Coronary artery (tissue), 2 donors: ENCODE data around the gene PPP6R3.

Experiments
- DNase-seq: peaks from one replicate; pipeline ENCODE4 v3.0.0-alpha.2; 2017; ENCODE audit warnings: low spot score
- H3K27ac ChIP-seq, 2 donors: fragments of 200-600 bp; sonication (generic); one replicate each; pipeline ENCODE4 v1.5.1; 2016 to 2019
- H3K4me3 ChIP-seq: fragments of 200-600 bp; sonication (generic); 2 replicates; pipeline ENCODE4 v1.5.1; 2016; ENCODE audit warnings: mild to moderate bottlenecking, moderate library complexity
- CTCF ChIP-seq: fragments of 200-600 bp; sonication (generic); IDR thresholded peaks from one replicate; pipeline ENCODE4 v1.5.1; 2019; ENCODE audit warnings: antibody characterized with exemption

The PPP6R3 gene

GRCh38 chr11:68661697-68662603 is 201.4 kb downstream of the PPP6R3 start:
- no peak for DNase-seq
- no peak overlapping the region for H3K4me3 ChIP-seq
- TF ChIP-seq CTCF = no peak
- no peak overlapping the region for H3K27ac ChIP-seq

- no peak overlapping the region for H3K4me3 ChIP-seq
- no peak overlapping the region for H3K27ac ChIP-seq
- TF ChIP-seq CTCF = no peak
- no peak for DNase-seq
These were observed 203.0 kb downstream of the PPP6R3 start for GRCh38 chr11:68663482-68664010.

DNA sequence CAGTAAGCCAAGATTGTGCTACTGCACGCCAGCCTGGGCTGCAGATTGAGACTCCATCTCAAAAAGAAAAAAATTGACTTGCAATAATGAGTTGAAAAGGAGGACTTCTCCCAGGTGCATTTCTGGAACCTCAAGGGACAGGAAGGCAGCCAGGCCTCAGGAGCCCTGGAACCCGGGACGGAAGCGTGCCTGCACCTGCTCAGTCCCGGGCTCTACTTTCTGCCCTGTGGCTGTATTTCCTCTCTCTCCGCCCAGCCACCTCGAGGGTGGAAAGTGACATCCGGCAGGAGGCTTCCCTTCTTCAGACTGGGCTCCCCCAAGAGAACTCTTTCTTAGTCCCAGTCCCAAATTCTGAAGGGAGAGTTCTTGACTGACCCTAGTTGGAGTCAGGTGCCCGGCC is 203.6 kb downstream of the PPP6R3 start:
- no peak for DNase-seq
- no peak for TF ChIP-seq CTCF
- H3K27ac ChIP-seq = no peak overlapping the region
- H3K4me3 ChIP-seq = no peak overlapping the region

DNA sequence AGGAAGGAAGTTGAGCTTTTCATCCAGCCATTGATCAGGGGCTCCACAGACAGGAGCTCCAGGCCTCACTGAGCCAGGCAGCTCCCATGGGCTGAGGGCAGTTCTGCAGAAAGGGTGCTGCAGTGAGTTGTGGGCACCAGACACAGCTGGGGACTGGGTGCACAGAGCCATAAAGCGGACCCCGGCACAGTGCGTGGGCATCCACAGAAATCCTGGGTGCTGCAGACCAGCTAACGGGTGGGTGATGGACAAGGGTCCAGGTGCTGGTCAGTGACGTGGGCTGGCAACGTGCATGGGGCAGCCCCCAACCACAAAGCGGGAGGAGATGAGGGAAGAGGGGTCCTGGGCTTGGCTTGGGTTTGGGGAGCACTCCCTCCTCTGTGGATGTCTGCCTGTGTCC is 204.4 kb downstream of the PPP6R3 start:
- Histone ChIP-seq H3K4me3 (no peak overlapping the region), H3K27ac (no peak overlapping the region)
- no peak for TF ChIP-seq CTCF
- DNase-seq = no peak
